Fibroblast of skin of left biceps (primary cell): ENCODE data around the gene CTTNBP2.

Source experiments
- DNase-seq, 2 experiments: peaks; one replicate each; pipeline ENCODE4 v3.0.0-alpha.2; 2013; ENCODE audit warnings: low read depth in 2 of 2

Gene CTTNBP2

DNA sequence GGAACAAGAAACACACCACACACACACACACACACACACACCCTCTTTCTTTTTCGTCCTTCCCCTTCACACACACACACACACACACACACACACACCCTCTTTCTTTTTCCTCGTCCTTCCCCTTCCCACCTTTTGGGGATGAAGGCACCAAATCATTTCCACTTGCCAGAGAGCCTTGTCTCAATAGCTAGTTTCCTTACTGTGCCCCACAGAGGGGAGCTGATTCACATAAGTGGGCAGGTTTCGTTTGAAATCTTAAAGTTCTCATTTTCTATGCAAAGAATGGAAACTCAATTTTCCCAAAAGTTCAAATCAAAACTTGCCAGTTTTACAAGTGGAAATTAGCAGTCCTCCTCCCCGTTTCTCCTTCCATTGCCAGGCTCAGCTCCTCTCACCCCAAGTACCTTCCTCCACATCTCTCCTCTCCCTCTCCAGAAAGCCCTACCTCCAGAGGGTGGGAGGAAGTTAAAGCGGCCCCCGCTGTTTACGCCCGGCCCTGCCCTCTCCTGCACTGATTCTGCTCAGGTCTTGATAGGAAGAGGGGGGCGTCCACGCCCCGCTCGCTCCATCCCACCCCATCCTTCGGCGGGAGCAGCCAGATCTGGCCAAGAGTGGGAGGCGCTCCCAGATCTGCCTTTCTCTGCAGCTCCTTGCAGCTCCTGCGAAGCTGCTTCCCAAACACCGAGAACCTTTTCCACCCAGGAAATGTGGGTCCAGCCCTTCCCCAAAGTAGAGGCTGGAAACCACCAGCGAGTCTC lies 1.3 kb downstream of the CTTNBP2 start:
- DNase-seq = no peak

- DNase-seq = no peak
These were observed 1.9 kb downstream of the CTTNBP2 start for GRCh38 chr7:117871401-117871777.

DNA sequence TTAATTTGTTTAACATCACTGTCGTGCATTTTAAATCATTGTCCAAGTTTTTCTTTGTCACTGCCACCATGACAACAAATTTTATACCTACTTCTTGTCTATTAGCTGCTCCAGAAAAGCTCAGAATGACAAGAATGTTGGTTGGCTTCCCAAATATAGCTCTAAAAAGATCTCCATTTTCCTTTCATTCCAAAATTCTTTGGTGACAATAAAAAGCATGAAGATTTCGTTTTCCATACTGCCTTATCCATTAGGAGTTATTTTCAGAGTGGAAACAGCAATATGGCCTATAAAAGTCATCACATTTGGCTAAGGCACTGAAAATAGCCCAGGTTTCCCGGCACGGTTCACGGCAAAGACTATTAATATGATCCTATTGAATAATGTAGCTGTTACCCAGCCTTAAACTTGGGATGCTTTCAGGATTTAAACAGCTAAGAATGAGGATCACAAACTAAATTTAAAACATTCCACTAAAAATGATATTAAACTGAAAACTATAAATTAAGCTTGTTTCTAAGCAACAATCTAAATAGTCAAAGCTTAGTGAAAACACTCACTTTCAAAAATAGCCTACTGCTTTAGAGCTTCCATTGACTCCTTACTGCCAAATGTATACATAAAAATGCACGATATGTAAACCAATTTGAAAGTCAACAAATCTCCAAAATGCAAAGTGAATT lies 2.7 kb downstream of the CTTNBP2 start:
- DNase-seq = no peak

GRCh38 chr7:117869374-117869773 lies 3.9 kb downstream of the CTTNBP2 start:
- DNase-seq = no peak

DNA sequence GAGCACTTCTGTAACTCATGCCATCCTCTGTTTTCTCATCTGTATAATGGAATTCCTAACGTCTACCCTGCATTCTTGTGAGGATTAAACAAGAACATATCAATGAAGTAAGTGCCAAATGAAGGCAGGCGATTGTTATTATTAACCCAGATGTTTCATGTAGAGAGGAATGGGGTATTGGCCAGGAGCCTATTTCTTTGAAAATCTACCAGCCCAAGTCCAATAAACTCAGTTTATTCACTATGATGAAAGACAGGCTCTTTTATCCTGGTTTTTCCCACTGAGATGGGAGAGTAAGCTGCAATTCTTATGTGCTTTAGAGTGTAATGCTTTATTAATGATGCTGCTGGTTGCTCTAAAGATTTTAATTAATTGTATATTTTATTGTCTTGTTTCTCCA lies 9.6 kb downstream of the CTTNBP2 start:
- DNase-seq = no peak

- DNase-seq = no peak
These were observed 10.9 kb downstream of the CTTNBP2 start for GRCh38 chr7:117862378-117862777.

GRCh38 chr7:117859246-117859812 lies 13.9 kb downstream of the CTTNBP2 start:
- no peak for DNase-seq

DNA sequence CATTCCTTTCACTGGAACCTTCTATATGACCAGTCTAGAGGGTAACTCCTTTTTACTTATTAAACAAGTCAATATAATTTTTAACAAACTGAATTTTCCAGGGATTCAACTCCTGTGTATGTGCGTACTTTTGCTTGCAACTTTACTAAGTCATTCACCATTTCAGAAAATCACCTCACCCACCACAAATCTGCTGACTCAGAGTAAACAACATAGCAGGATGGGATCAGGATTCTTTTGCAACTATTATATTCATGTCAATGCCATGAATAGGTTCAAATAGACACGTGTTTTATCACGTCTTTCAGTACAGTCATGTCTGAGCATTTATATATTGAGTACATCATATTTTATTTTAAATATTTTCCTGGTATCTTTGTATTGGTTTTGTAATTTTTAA lies 14.5 kb downstream of the CTTNBP2 start:
- no peak for DNase-seq

DNA sequence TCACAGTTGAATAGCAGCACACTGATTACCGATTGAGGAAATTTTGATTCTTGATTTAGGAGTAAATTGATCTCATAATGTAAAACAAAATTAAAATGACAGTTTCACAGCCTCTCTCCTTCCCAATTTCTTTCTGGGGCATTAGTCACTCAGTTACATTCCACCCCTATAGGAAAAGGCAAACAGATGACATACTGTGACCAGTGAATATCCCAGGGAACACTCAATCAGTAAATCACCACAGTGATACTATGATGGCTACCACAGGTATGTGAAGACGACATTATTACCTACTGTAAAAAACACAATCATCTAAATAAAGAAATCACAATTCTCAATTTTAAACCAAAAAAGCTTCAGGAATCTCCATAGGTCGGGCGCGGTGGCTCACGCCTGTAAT lies 15.5 kb downstream of the CTTNBP2 start:
- DNase-seq = no peak

GRCh38 chr7:117856196-117856595 lies 17.0 kb downstream of the CTTNBP2 start:
- DNase-seq = no peak

GRCh38 chr7:117854186-117854585 lies 19.1 kb downstream of the CTTNBP2 start:
- no peak for DNase-seq

DNA sequence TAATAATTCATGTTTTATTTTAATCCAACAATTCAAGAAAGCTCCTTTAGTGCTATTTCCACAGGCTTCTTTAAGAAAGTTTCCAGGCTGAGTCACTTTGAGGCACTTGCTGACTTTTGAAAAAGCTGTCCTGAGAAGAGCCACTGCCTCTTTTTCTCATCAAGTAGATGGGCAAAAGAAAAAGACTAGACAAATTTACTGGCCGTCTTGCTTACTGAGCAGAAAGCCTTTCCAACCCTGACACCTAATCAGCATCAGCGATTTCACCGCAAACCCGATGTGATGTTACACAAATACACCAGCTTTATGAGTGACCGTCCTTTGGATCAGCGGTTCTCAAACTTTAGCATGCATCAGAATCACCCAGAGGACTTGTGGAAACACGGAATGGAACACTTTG lies 24.3 kb downstream of the CTTNBP2 start:
- no peak for DNase-seq

- DNase-seq = no peak
These were observed 28.6 kb downstream of the CTTNBP2 start for GRCh38 chr7:117844678-117845077.

- no peak for DNase-seq
These were observed 31.6 kb downstream of the CTTNBP2 start for GRCh38 chr7:117841611-117842010.

DNA sequence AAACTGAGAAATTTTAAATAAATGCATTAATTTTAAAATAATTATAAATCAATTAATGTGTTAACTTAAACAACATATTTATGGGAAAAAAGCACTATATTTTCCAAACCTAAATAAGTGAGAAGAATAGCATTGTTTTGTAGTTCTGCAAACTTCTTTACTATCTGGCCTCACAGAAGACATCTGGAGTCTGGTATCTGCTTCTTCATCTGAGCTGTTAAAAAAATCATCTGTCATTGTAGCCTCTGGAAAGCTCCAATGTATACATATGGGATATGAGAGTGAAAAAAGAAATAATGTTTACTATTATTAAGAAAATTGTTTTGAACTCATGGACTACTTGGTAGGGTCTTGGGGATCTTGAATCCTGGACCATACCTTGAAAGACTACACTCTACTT lies 32.2 kb downstream of the CTTNBP2 start:
- no peak for DNase-seq

DNA sequence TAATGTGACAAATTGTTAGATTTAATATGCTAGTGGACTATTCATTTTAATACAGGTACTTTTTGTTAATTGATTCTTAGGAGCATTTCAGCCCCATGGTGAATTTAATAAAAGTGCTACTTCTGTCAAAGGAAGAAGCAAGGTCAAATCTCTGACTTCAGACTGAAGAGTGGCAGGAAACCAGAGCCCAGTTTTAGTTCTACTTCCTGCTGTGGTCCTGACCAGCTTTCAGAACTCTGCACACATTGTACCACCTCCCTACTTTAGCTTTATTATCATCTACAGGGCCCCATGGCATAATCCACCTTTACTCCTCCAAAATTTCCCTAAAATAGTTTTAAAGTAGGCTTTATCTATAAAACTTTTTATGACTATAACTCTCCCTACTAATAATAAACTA lies 33.7 kb downstream of the CTTNBP2 start:
- DNase-seq = no peak

DNA sequence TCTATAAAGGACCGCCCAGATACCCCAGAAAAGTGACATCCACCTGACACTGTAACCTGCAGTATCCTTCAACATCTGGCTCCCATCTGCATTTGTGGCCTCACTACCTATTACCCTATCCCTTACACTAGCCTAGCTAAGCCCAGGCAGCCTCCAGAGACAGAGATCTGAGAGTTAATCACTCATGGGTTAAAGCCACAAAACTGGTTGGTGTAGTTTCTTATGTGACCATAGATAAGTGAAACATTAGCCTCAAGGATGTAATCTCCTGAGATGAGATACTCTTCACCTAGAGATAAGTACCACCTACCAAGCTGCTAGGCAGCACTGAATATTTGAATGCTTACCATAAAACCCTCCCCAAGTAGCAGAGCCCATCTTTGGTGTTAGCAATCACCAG lies 35.4 kb downstream of the CTTNBP2 start:
- no peak for DNase-seq

GRCh38 chr7:117835016-117835664 lies 38.1 kb downstream of the CTTNBP2 start:
- no peak for DNase-seq

DNA sequence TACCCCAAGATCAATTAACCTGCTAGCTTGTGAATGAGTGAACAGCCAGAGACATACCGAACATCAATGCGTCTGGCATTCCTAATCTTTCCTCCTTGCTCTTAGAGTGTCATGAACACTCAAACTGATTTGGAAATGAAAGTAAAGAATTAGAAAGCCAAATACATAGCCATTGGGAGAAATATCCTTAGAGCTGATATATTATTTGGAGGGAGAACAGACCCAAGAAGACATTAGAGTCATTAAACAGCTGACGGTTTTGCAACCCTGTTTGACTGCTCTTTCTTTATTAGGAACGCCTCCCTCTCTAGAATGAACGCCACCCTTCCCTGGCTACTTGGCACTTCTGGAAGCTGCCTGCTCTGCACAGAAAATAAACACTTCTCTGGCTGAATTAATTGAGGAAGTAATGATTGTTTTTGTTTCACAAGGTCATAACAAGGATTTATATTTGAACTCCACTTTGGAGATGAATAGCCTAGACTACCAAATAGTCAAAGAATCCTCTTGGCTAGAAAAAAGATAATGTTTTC lies 42.8 kb downstream of the CTTNBP2 start:
- no peak for DNase-seq

DNA sequence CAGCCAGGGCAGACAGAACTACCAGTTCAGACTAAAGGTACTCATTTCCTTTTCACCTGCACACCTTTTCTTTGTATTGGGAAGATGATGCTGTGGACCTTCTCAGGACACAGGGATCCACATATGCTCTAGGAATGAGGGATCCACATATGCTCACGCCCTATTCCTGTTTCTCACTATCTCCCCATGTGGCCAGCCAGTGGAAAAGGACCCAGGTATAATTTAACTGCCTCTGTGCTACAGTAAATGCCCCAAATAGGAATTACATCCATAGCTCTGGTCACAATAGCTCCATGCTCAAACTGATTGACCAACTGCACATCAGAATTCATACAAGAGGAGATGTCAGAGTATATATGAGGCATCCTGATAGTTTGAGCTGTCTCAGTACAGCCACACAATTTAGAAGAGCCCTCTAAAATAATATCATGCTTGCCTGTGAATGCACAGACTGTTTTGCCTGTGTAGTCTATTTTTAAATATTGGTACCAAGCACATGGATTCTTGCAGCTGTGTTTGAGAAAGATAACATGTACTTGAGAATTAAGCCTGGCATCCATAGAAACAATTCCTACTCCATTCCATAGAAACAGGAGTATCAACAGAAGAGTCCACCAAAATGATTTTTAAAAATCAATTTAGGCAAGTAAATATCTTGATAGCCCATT lies 43.7 kb downstream of the CTTNBP2 start:
- DNase-seq = no peak

DNA sequence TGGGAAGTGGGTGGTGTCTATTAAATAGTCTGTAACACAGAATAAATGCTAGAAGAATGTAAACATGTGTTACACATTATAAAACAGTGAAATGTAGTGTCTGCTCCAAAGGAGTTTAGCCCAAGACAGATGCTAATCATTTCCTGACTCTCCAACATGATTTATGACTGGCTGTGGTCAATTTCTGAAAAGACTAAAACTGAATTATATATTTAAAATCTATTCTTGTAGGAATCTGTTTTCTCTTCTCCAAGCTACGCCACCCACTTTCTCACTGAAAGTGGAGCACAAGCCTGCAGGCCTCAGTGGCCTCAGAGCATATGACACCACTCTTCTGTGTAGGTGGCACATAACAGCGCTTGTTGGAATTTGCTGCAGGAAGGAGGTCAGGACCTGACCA lies 44.4 kb downstream of the CTTNBP2 start:
- peak; percentile 38 to 50 for DNase-seq

DNA sequence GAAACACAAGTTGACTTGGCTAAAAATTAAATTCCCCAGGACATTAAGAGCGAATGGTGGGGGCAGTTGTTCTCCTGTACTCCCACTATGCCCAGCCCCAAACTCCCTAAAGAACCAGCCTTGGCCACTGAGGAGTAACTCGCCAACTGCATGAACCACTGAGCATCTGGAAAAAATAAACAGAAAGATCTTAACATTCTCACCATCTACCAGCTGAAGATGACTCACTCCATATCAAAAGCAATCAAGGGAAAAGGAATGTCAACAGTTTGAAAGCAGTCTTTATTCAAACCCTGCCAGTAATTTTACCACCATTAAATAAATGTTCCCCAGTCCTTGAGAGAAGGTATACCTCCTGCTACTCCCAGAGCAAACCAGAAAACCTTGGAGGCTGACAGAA lies 45.4 kb downstream of the CTTNBP2 start:
- DNase-seq = peak; percentile 30 to 34
